WTC11 (cell line): ENCODE results near the gene STARD7. TPM values are rescaled to one million over a fixed set of nuclear protein-coding genes. Genes with fewer than 3 reads are reported as not detected.

Experiments
- AFF4 ChIP-seq: sonication (generic); formaldehyde crosslinking; IDR thresholded peaks from 2 replicates; pipeline ENCODE4 v1.8.1; 2023; ENCODE audit warnings: mild to moderate bottlenecking, missing genetic modification reagents, borderline replicate concordance
- AR ChIP-seq: fragments of 250-450 bp; sonication (Bioruptor Pico); IDR thresholded peaks from 2 replicates; pipeline ENCODE4 v1.9.0; 2021; ENCODE audit warnings: mild to moderate bottlenecking
- ATF1 ChIP-seq: sonication (generic); formaldehyde crosslinking; IDR thresholded peaks from 2 replicates; pipeline ENCODE4 v1.8.1; 2023; ENCODE audit warnings: mild to moderate bottlenecking, moderate library complexity, missing genetic modification reagents
- CBFB ChIP-seq: sonication (generic); formaldehyde crosslinking; IDR thresholded peaks from 2 replicates; pipeline ENCODE4 v1.8.1; 2022; ENCODE audit warnings: mild to moderate bottlenecking, low read depth, missing genetic modification reagents
- CDX4 ChIP-seq: fragments of 250-450 bp; sonication (Bioruptor Pico); IDR thresholded peaks from 2 replicates; pipeline ENCODE4 v1.9.0; 2021; ENCODE audit warnings: moderate library complexity, mild to moderate bottlenecking, inconsistent platforms, borderline replicate concordance
- E2F5 ChIP-seq: sonication (generic); formaldehyde crosslinking; IDR thresholded peaks from 2 replicates; pipeline ENCODE4 v1.8.1; 2022; ENCODE audit warnings: mild to moderate bottlenecking, moderate library complexity, missing genetic modification reagents
- GABPB1 ChIP-seq: sonication (generic); formaldehyde crosslinking; IDR thresholded peaks from 2 replicates; pipeline ENCODE4 v1.8.1; 2023; ENCODE audit warnings: mild to moderate bottlenecking, missing genetic modification reagents
- HMGXB4 ChIP-seq: sonication (generic); formaldehyde crosslinking; IDR thresholded peaks from 2 replicates; pipeline ENCODE4 v1.8.1; 2023; ENCODE audit warnings: mild to moderate bottlenecking, moderate library complexity, missing genetic modification reagents
- IRF1 ChIP-seq: sonication (generic); formaldehyde crosslinking; IDR thresholded peaks from 2 replicates; pipeline ENCODE4 v1.8.0; 2023; ENCODE audit warnings: missing genetic modification reagents
- MAX ChIP-seq: sonication (generic); formaldehyde crosslinking; IDR thresholded peaks from 2 replicates; pipeline ENCODE4 v1.8.0; 2022; ENCODE audit warnings: mild to moderate bottlenecking, missing genetic modification reagents
- MXD4 ChIP-seq: fragments of 250-450 bp; sonication (Bioruptor Pico); IDR thresholded peaks from 2 replicates; pipeline ENCODE4 v1.8.0; 2021; ENCODE audit warnings: mild to moderate bottlenecking, moderate library complexity, borderline replicate concordance
- OVOL2 ChIP-seq: fragments of 250-450 bp; sonication (Bioruptor Pico); IDR thresholded peaks from 2 replicates; pipeline ENCODE4 v1.9.0; 2021; ENCODE audit warnings: mild to moderate bottlenecking, borderline replicate concordance
- RELA ChIP-seq: sonication (generic); formaldehyde crosslinking; IDR thresholded peaks from 2 replicates; pipeline ENCODE4 v1.8.1; 2022; ENCODE audit warnings: missing genetic modification reagents, mild to moderate bottlenecking, borderline replicate concordance
- RORB ChIP-seq: fragments of 250-450 bp; sonication (Bioruptor Pico); IDR thresholded peaks from 2 replicates; pipeline ENCODE4 v1.9.0; 2021; ENCODE audit warnings: mild to moderate bottlenecking
- SMAD4 ChIP-seq: sonication (generic); formaldehyde crosslinking; IDR thresholded peaks from 2 replicates; pipeline ENCODE4 v1.8.0; 2022; ENCODE audit warnings: mild to moderate bottlenecking, missing genetic modification reagents
- STAT6 ChIP-seq: sonication (generic); formaldehyde crosslinking; conservative IDR thresholded peaks from 2 replicates; pipeline ENCODE4 v1.8.1; 2023; ENCODE audit warnings: mild to moderate bottlenecking, low read depth, missing genetic modification reagents, moderate library complexity
- ZBTB21 ChIP-seq: sonication (generic); formaldehyde crosslinking; IDR thresholded peaks from 2 replicates; pipeline ENCODE4 v1.8.1; 2023; ENCODE audit warnings: mild to moderate bottlenecking, missing genetic modification reagents, borderline replicate concordance
- ZMAT4 ChIP-seq: fragments of 250-450 bp; sonication (Bioruptor Pico); IDR thresholded peaks from 2 replicates; pipeline ENCODE4 v1.9.0; 2021; ENCODE audit warnings: mild to moderate bottlenecking
- ZNF263 ChIP-seq: sonication (generic); formaldehyde crosslinking; IDR thresholded peaks from 2 replicates; pipeline ENCODE4 v1.8.1; 2022; ENCODE audit warnings: low read depth, mild to moderate bottlenecking, moderate library complexity, missing genetic modification reagents
- ZNF317 ChIP-seq: sonication (generic); formaldehyde crosslinking; IDR thresholded peaks from 2 replicates; pipeline ENCODE4 v1.8.1; 2023; ENCODE audit warnings: low read depth, mild to moderate bottlenecking, moderate library complexity, missing genetic modification reagents, borderline replicate concordance
- ZNF396 ChIP-seq: fragments of 250-450 bp; sonication (Bioruptor Pico); IDR thresholded peaks from 2 replicates; pipeline ENCODE4 v1.8.0; 2021; ENCODE audit warnings: mild to moderate bottlenecking, moderate library complexity, borderline replicate concordance
- ZNF671 ChIP-seq: fragments of 250-450 bp; sonication (Bioruptor Pico); IDR thresholded peaks from 2 replicates; pipeline ENCODE4 v1.8.0; 2021; ENCODE audit warnings: mild to moderate bottlenecking
- total RNA-seq: library from RNA; stranded (reverse); gene quantifications from 3 replicates; pipeline ENCODE4 v1.2.3, GENCODE V29; 2021

The STARD7 gene
- total RNA-seq, 1 experiment from 2014 or later = 217 TPM

- TF ChIP-seq AR (CRISPR knock-in tag) (no peak), ZNF263 (CRISPR knock-in tag) (peak; percentile 63; the same call in 1 of the 2 replicates), RELA (CRISPR knock-in tag) (peak; percentile 93), ZBTB21 (CRISPR knock-in tag) (0 out of 2 replicates have a peak, but pooled peaks have one; percentile 37), ATF1 (CRISPR knock-in tag) (no peak; the same call in 1 of the 2 replicates), OVOL2 (CRISPR knock-in tag) (no peak), ZNF317 (CRISPR knock-in tag) (no peak; the same call in 1 of the 2 replicates), MXD4 (no peak), HMGXB4 (no peak), E2F5 (CRISPR knock-in tag) (no peak), MAX (CRISPR knock-in tag) (peak; percentile 83; the same call in 1 of the 2 replicates), ZNF671 (CRISPR knock-in tag) (no peak), ZNF396 (CRISPR knock-in tag) (no peak), CBFB (peak; percentile 91; the same call in 1 of the 2 replicates), SMAD4 (no peak), RORB (no peak), ZMAT4 (CRISPR knock-in tag) (no peak), CDX4 (CRISPR knock-in tag) (no peak), AFF4 (CRISPR knock-in tag) (no peak), IRF1 (peak; percentile 95), STAT6 (CRISPR knock-in tag) (0 out of 2 replicates have a peak, but pooled peaks have one; percentile 87), GABPB1 (CRISPR knock-in tag) (no peak)
These were observed 63.4 kb downstream of the STARD7 start, which contains the start of gene DUSP2 (continued) for GRCh38 chr2:96145036-96145847.
